Osteocyte (in vitro differentiated cells): ENCODE measurements around the gene ARFIP1. TPM values are rescaled to one million over a fixed set of nuclear protein-coding genes. Genes with fewer than 3 reads are reported as not detected.

Experiments used
- DNase-seq: peaks from one replicate; pipeline ENCODE4 v3.0.0; 2021; ENCODE audit warnings: mixed read lengths; ENCODE audit not compliant: unreplicated experiment; ENCODE audit errors: extremely low spot score
- H3K27ac Mint-ChIP-seq: one replicate; pipeline ENCODE4 v1.8.0; 2021; ENCODE audit warnings: mild to moderate bottlenecking, mixed read lengths; ENCODE audit not compliant: unreplicated experiment
- H3K27me3 Mint-ChIP-seq: one replicate; pipeline ENCODE4 v1.8.0; 2021; ENCODE audit warnings: mixed read lengths; ENCODE audit not compliant: unreplicated experiment
- H3K36me3 Mint-ChIP-seq: one replicate; pipeline ENCODE4 v1.8.0; 2021; ENCODE audit warnings: mixed read lengths; ENCODE audit not compliant: unreplicated experiment
- H3K4me1 Mint-ChIP-seq: one replicate; pipeline ENCODE4 v1.8.0; 2021; ENCODE audit warnings: mixed read lengths; ENCODE audit not compliant: unreplicated experiment
- H3K4me3 Mint-ChIP-seq: one replicate; pipeline ENCODE4 v1.8.0; 2021; ENCODE audit warnings: mild to moderate bottlenecking, moderate library complexity, mixed read lengths; ENCODE audit not compliant: unreplicated experiment
- H3K9me3 Mint-ChIP-seq: one replicate; pipeline ENCODE4 v1.8.0; 2021; ENCODE audit warnings: mixed read lengths; ENCODE audit not compliant: unreplicated experiment
- total RNA-seq: library from RNA; stranded (reverse); gene quantifications from 2 replicates; pipeline ENCODE4 v1.2.1, GENCODE V29; 2021
- TF ChIP-seq, protein P1 (sequence below): fragments of 200-600 bp; sonication (generic); IDR thresholded peaks from 2 replicates; pipeline ENCODE4 v1.5.0; 2021; ENCODE audit warnings: antibody characterized with exemption, mild to moderate bottlenecking, moderate library complexity

ARFIP1 gene
- total RNA-seq, 1 donor from 2014 or later, result 41.9 TPM

GRCh38 chr4:152938237-152938947 lies 158.6 kb downstream of the ARFIP1 start:
- Mint-ChIP-seq H3K27ac (peak overlapping the region; percentile 93), H3K4me3 (peak overlapping the region; percentile 86), H3K4me1 (peaks cover 37% of the 10 kb centered on the region), H3K36me3 (peaks cover 8% of the 10 kb centered on the region), H3K27me3 (no peaks in the 10 kb centered on the region), H3K9me3 (no peaks in the 10 kb centered on the region)
- DNase-seq, result no peak
- TF ChIP-seq, protein P1, sequence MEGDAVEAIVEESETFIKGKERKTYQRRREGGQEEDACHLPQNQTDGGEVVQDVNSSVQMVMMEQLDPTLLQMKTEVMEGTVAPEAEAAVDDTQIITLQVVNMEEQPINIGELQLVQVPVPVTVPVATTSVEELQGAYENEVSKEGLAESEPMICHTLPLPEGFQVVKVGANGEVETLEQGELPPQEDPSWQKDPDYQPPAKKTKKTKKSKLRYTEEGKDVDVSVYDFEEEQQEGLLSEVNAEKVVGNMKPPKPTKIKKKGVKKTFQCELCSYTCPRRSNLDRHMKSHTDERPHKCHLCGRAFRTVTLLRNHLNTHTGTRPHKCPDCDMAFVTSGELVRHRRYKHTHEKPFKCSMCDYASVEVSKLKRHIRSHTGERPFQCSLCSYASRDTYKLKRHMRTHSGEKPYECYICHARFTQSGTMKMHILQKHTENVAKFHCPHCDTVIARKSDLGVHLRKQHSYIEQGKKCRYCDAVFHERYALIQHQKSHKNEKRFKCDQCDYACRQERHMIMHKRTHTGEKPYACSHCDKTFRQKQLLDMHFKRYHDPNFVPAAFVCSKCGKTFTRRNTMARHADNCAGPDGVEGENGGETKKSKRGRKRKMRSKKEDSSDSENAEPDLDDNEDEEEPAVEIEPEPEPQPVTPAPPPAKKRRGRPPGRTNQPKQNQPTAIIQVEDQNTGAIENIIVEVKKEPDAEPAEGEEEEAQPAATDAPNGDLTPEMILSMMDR, result no peak

GRCh38 chr4:152939621-152940020 lies 159.9 kb downstream of the ARFIP1 start:
- Mint-ChIP-seq H3K9me3 (no peaks in the 10 kb centered on the region), H3K36me3 (peaks cover 21% of the 10 kb centered on the region), H3K27ac (no peak overlapping the region), H3K27me3 (no peaks in the 10 kb centered on the region), H3K4me3 (peak overlapping the region; percentile 86), H3K4me1 (peaks cover 49% of the 10 kb centered on the region)
- no peak for DNase-seq
- TF ChIP-seq, protein P1, result no peak

DNA sequence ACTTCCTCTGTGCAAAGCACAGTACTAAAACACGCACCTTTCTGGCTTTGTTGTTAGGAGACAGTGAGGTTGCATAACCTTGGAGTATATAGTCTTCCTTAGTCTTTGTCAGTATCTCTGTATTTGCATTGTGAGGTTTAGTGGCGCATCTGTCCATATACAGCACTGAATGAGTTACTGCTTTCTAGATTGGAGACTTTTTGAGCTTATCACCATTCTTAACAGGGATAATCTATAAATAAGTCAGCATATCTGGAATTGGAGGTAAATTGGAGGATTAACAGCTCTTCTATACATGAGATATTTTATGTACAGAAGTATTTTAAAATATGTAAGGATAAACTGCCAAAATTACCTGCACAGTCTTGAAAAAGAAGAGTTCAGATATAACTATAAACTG lies 160.7 kb downstream of the ARFIP1 start:
- DNase-seq, result no peak
- H3K27ac Mint-ChIP-seq, result no peak overlapping the region

DNA sequence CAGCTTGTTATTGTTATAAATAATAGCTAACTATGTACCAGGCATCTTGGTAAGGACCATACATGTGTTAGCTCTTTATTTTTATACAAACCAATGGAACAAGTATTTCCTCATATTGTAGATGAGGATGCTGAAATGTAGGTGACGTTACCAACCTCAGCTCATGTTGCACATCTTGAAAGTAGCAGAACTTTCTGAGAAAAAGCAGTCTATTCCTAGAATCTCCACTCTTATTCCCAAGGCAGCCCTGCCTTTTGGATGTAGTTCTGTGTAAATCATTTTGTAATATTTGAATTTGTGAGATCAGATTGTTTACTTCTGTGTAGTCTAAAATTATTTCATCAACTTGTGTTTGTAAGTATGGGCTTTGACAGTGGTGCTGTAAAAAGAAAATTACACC lies 161.7 kb downstream of the ARFIP1 start:
- H3K9me3 Mint-ChIP-seq, result no peaks in the 10 kb centered on the region
- TF ChIP-seq, protein P1, result no peak
- DNase-seq, result no peak
- H3K27ac Mint-ChIP-seq, result no peak overlapping the region
- H3K4me3 Mint-ChIP-seq, result no peak overlapping the region
- H3K36me3 Mint-ChIP-seq, result peaks cover 33% of the 10 kb centered on the region
- H3K27me3 Mint-ChIP-seq, result no peaks in the 10 kb centered on the region
- H3K4me1 Mint-ChIP-seq, result peaks cover 56% of the 10 kb centered on the region

More for the DNA sequence above, 160.7 kb downstream of the ARFIP1 start:
- Mint-ChIP-seq H3K36me3 (peaks cover 25% of the 10 kb centered on the region), H3K9me3 (no peaks in the 10 kb centered on the region), H3K4me3 (no peak overlapping the region), H3K4me1 (peaks cover 51% of the 10 kb centered on the region), H3K27me3 (no peaks in the 10 kb centered on the region)
- TF ChIP-seq, protein P1, result no peak

- Mint-ChIP-seq H3K9me3 (no peaks in the 10 kb centered on the region), H3K4me3 (no peak overlapping the region), H3K4me1 (peaks cover 65% of the 10 kb centered on the region), H3K27me3 (no peaks in the 10 kb centered on the region), H3K27ac (no peak overlapping the region), H3K36me3 (peaks cover 36% of the 10 kb centered on the region)
- no peak for DNase-seq
- TF ChIP-seq, protein P1, result no peak
Measured at GRCh38 chr4:152942346-152942745, 162.6 kb downstream of the ARFIP1 start.
